Measurements from ENCODE around the gene WDR88.

DNA sequence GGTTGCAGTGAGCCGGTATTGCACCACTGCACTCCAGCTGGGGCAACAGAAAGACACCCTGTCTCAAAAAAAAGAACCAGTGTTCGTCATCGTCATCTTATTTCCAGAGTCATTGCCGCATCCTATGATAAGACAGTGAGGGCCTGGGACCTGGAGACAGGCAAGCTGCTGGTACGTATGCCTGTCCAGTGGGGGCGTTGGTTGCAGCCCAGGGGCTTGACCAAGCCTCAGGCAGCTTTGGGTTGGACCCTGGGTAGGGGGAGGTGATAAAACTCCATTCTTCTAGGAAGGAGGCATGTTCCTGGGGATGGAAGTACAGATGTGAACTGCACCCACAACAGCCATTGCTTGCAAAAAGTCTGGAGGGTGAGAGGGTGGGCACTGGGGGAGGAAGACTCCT lies 15.6 kb downstream of the WDR88 start:
- TF ChIP-seq POLR2A (IDR thresholded peaks at IDR 0.05; ENCODE audit: low read depth, low read length) (no peak), POLR2AphosphoS5 (IDR thresholded peaks at IDR 0.05; ENCODE audit: insufficient read depth, low read depth, low read length) (no peak), EZH2 (IDR thresholded peaks at IDR 0.05; ENCODE audit: borderline replicate concordance, low read depth, low read length, severe bottlenecking) (no peak), JUN (IDR thresholded peaks at IDR 0.05; ENCODE audit: borderline replicate concordance, insufficient read depth, insufficient read length, low read depth) (no peak), GATA2 (IDR thresholded peaks at IDR 0.05; ENCODE audit: insufficient read depth, insufficient read length, low read depth, low read length) (no peak)
- TF ChIP-seq, protein P1, sequence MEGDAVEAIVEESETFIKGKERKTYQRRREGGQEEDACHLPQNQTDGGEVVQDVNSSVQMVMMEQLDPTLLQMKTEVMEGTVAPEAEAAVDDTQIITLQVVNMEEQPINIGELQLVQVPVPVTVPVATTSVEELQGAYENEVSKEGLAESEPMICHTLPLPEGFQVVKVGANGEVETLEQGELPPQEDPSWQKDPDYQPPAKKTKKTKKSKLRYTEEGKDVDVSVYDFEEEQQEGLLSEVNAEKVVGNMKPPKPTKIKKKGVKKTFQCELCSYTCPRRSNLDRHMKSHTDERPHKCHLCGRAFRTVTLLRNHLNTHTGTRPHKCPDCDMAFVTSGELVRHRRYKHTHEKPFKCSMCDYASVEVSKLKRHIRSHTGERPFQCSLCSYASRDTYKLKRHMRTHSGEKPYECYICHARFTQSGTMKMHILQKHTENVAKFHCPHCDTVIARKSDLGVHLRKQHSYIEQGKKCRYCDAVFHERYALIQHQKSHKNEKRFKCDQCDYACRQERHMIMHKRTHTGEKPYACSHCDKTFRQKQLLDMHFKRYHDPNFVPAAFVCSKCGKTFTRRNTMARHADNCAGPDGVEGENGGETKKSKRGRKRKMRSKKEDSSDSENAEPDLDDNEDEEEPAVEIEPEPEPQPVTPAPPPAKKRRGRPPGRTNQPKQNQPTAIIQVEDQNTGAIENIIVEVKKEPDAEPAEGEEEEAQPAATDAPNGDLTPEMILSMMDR (IDR thresholded peaks at IDR 0.05; ENCODE audit: extremely low read depth in 1 of 2, insufficient read depth in 1 of 2, low read depth in 1 of 2, low read length in 2 of 2) = no peak
- TF ChIP-seq, protein P2, sequence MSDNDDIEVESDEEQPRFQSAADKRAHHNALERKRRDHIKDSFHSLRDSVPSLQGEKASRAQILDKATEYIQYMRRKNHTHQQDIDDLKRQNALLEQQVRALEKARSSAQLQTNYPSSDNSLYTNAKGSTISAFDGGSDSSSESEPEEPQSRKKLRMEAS (IDR thresholded peaks at IDR 0.05; ENCODE audit: insufficient read depth, insufficient read length) = no peak
